WTC11 (cell line): ENCODE results near the gene VWA7. TPM values are rescaled to one million over a fixed set of nuclear protein-coding genes. Genes with fewer than 3 reads are reported as not detected.

Experiments
- ATAC-seq: fragments of 200-7000 bp; cut with Tn5 transposase; 2 replicates; pipeline ENCODE4 v1.10.0; 2021; ENCODE audit warnings: mild to moderate bottlenecking, moderate library complexity
- CTCF ChIA-PET: fragments of 300-600 bp; sonication (Branson Sonifier 250); formaldehyde crosslinking; loops from one replicate; lab custom pipeline; 2021; ENCODE audit warnings: antibody characterized with exemption; lab: Charles Lee
- POLR2A ChIA-PET: fragments of 350-600 bp; sonication (Branson Sonifier 250); formaldehyde crosslinking; loops from one replicate; lab custom pipeline; 2021; ENCODE audit warnings: antibody characterized with exemption; lab: Charles Lee
- DNase-seq: peaks from one replicate; pipeline ENCODE4 v3.0.0; 2021; ENCODE audit warnings: low spot score
- H3K27ac Mint-ChIP-seq: 2 replicates; pipeline ENCODE4 v1.8.0; 2021; ENCODE audit warnings: mixed read lengths
- H3K27me3 Mint-ChIP-seq: 2 replicates; pipeline ENCODE4 v1.8.0; 2021; ENCODE audit warnings: low read depth, mild to moderate bottlenecking, moderate library complexity, mixed read lengths
- H3K36me3 Mint-ChIP-seq: 2 replicates; pipeline ENCODE4 v1.8.0; 2021; ENCODE audit warnings: mixed read lengths
- H3K4me1 Mint-ChIP-seq: 2 replicates; pipeline ENCODE4 v1.8.0; 2022; ENCODE audit warnings: mixed read lengths
- H3K4me3 Mint-ChIP-seq: 2 replicates; pipeline ENCODE4 v1.8.0; 2021; ENCODE audit warnings: mild to moderate bottlenecking, moderate library complexity, mixed read lengths
- H3K9me3 Mint-ChIP-seq: 2 replicates; pipeline ENCODE4 v1.8.0; 2021; ENCODE audit warnings: mixed read lengths
- ARID4B ChIP-seq: sonication (generic); formaldehyde crosslinking; IDR thresholded peaks from 2 replicates; pipeline ENCODE4 v1.8.0; 2023; ENCODE audit warnings: missing genetic modification reagents, mild to moderate bottlenecking, borderline replicate concordance
- ATF3 ChIP-seq: sonication (generic); formaldehyde crosslinking; conservative IDR thresholded peaks from 2 replicates; pipeline ENCODE4 v1.8.1; 2022; ENCODE audit warnings: mild to moderate bottlenecking, missing genetic modification reagents
- CDX4 ChIP-seq: fragments of 250-450 bp; sonication (Bioruptor Pico); IDR thresholded peaks from 2 replicates; pipeline ENCODE4 v1.9.0; 2021; ENCODE audit warnings: moderate library complexity, mild to moderate bottlenecking, inconsistent platforms, borderline replicate concordance
- E2F1 ChIP-seq: sonication (generic); formaldehyde crosslinking; IDR thresholded peaks from 2 replicates; pipeline ENCODE4 v1.8.0; 2022; ENCODE audit warnings: mild to moderate bottlenecking, missing genetic modification reagents
- ESRRA ChIP-seq: sonication (generic); formaldehyde crosslinking; IDR thresholded peaks from 2 replicates; pipeline ENCODE4 v1.8.1; 2022; ENCODE audit warnings: mild to moderate bottlenecking, missing genetic modification reagents, borderline replicate concordance
- FOXK1 ChIP-seq: sonication (generic); formaldehyde crosslinking; IDR thresholded peaks from 2 replicates; pipeline ENCODE4 v1.8.0; 2022; ENCODE audit warnings: mild to moderate bottlenecking, moderate library complexity, missing genetic modification reagents
- GABPB1 ChIP-seq: sonication (generic); formaldehyde crosslinking; IDR thresholded peaks from 2 replicates; pipeline ENCODE4 v1.8.1; 2023; ENCODE audit warnings: mild to moderate bottlenecking, missing genetic modification reagents
- HMGXB4 ChIP-seq: sonication (generic); formaldehyde crosslinking; IDR thresholded peaks from 2 replicates; pipeline ENCODE4 v1.8.1; 2023; ENCODE audit warnings: mild to moderate bottlenecking, moderate library complexity, missing genetic modification reagents
- IRF1 ChIP-seq: sonication (generic); formaldehyde crosslinking; IDR thresholded peaks from 2 replicates; pipeline ENCODE4 v1.8.0; 2023; ENCODE audit warnings: missing genetic modification reagents
- PRDM15 ChIP-seq: sonication (generic); formaldehyde crosslinking; IDR thresholded peaks from 2 replicates; pipeline ENCODE4 v1.8.0; 2022; ENCODE audit warnings: missing genetic modification reagents
- PREB ChIP-seq: sonication (generic); formaldehyde crosslinking; IDR thresholded peaks from 2 replicates; pipeline ENCODE4 v1.8.1; 2022; ENCODE audit warnings: mild to moderate bottlenecking, missing genetic modification reagents, moderate library complexity, borderline replicate concordance
- PRRX2 ChIP-seq: fragments of 250-450 bp; sonication (Bioruptor Pico); IDR thresholded peaks from 2 replicates; pipeline ENCODE4 v1.8.0; 2021; ENCODE audit warnings: mild to moderate bottlenecking
- TEAD4 ChIP-seq: sonication (generic); formaldehyde crosslinking; IDR thresholded peaks from 2 replicates; pipeline ENCODE4 v1.8.0; 2022; ENCODE audit warnings: mild to moderate bottlenecking, missing genetic modification reagents
- ZBTB21 ChIP-seq: sonication (generic); formaldehyde crosslinking; IDR thresholded peaks from 2 replicates; pipeline ENCODE4 v1.8.1; 2023; ENCODE audit warnings: mild to moderate bottlenecking, missing genetic modification reagents, borderline replicate concordance
- ZNF423 ChIP-seq: fragments of 250-450 bp; sonication (Bioruptor Pico); IDR thresholded peaks from 2 replicates; pipeline ENCODE4 v2.1.2; 2022; ENCODE audit warnings: mild to moderate bottlenecking, moderate library complexity
- ZNF425 ChIP-seq: fragments of 250-450 bp; sonication (Bioruptor Pico); conservative IDR thresholded peaks from 2 replicates; pipeline ENCODE4 v1.9.0; 2021; ENCODE audit warnings: mild to moderate bottlenecking
- total RNA-seq: library from RNA; stranded (reverse); gene quantifications from 3 replicates; pipeline ENCODE4 v1.2.3, GENCODE V29; 2021

VWA7 gene
- total RNA-seq, 1 experiment from 2014 or later, result 1.8 TPM

GRCh38 chr6:31799781-31800180, 22.7 kb upstream of the VWA7 start (continued):
- TF ChIP-seq TEAD4 (CRISPR knock-in tag), result no peak

- no peak for TF ChIP-seq GABPB1 (CRISPR knock-in tag)
- TF ChIP-seq PRDM15 (CRISPR knock-in tag), result no peak
- no peak for TF ChIP-seq ARID4B (CRISPR knock-in tag)
- no peak for TF ChIP-seq FOXK1 (CRISPR knock-in tag)
- TF ChIP-seq ESRRA, result no peak
- CTCF ChIA-PET, result no interaction called here
- POLR2A ChIA-PET, result no interaction called here
- ATAC-seq (no peak), DNase-seq (no peak)
- no peaks in the 10 kb centered on the region for H3K27me3 Mint-ChIP-seq
- no peak overlapping the region for H3K4me3 Mint-ChIP-seq
- H3K36me3 Mint-ChIP-seq, result peaks cover 19% of the 10 kb centered on the region
- no peaks in the 10 kb centered on the region for H3K9me3 Mint-ChIP-seq
- peaks cover 9% of the 10 kb centered on the region for H3K4me1 Mint-ChIP-seq
- no peak overlapping the region for H3K27ac Mint-ChIP-seq
Measured at GRCh38 chr6:31797588-31797987, 20.5 kb upstream of the VWA7 start.

- H3K27ac Mint-ChIP-seq, result no peak overlapping the region; the same call in 1 of the 2 replicates
- peaks cover 21% of the 10 kb centered on the region for H3K36me3 Mint-ChIP-seq
- ChIA-PET POLR2A (interaction anchor here (0.7 to 2.6 kb wide), 2 partner anchors 18 to 37 kb away, joined by 3 to 18 read pairs; partner anchors contain the start of genes HSPA1A and HSPA1L), CTCF (interaction anchor here (0.8 to 2.5 kb wide), 6 partner anchors 18 to 155 kb away, joined by 3 to 21 read pairs (median 6); partner anchors contain the start of genes ABHD16A, HSPA1A, HSPA1L and MSH5)
- no peaks in the 10 kb centered on the region for H3K27me3 Mint-ChIP-seq
- no peak for DNase-seq
- H3K4me1 Mint-ChIP-seq, result peaks cover 9% of the 10 kb centered on the region
- no peaks in the 10 kb centered on the region for H3K9me3 Mint-ChIP-seq
- TF ChIP-seq ATF3 (CRISPR knock-in tag) (no peak), CDX4 (CRISPR knock-in tag) (no peak), IRF1 (CRISPR knock-in tag) (no peak), ZBTB21 (CRISPR knock-in tag) (no peak), ZNF425 (CRISPR knock-in tag) (no peak), PREB (no peak), PRRX2 (CRISPR knock-in tag) (no peak), ZNF423 (CRISPR knock-in tag) (no peak), E2F1 (CRISPR knock-in tag) (no peak), HMGXB4 (CRISPR knock-in tag) (no peak)
- H3K4me3 Mint-ChIP-seq, result no peak overlapping the region
- no peak for ATAC-seq
Measured at GRCh38 chr6:31796993-31797385, 19.9 kb upstream of the VWA7 start.
